HepG2 (cell line): ENCODE data around the gene DHX16. TPM values are rescaled to one million over a fixed set of nuclear protein-coding genes. Genes with fewer than 3 reads are reported as not detected.

ENCODE experiments used
- ATAC-seq: fragments of 200-7000 bp; cut with Tn5 transposase; 3 replicates; pipeline ENCODE4 v1.9.1; 2020; ENCODE audit warnings: mild to moderate bottlenecking, moderate library complexity
- BruUV-seq: library from RNA; stranded (reverse); fragments of 400-500 nt; replicated peaks from 2 replicates; lab custom pipeline; 2021; lab: Mats Ljungman, UMichigan
- CTCF ChIA-PET: fragments of 300-600 bp; formaldehyde crosslinking; extraction: SDS; loops from one replicate; lab custom pipeline; 2021; ENCODE audit warnings: low total read pairs, inconsistent platforms, low intra/inter-chr PET ratio; lab: Yijun Ruan, JAX
- POLR2A ChIA-PET: fragments of 350-600 bp; sonication (Branson Sonifier 250); formaldehyde crosslinking; loops from one replicate; lab custom pipeline; 2020; ENCODE audit warnings: antibody characterized with exemption, inconsistent platforms; lab: Yijun Ruan, JAX
- DNase-seq: peaks from one replicate; pipeline ENCODE4 v3.0.0-alpha.2; 2015; ENCODE audit warnings: low spot score
- FAIRE-seq: peaks from 3 replicates; lab custom pipeline; 2011; peaks lifted over from hg19 to GRCh38; lab: Jason Lieb, UNC
- H2AFZ ChIP-seq: one replicate; pipeline ENCODE4 v1.6.1; 2011; ENCODE audit warnings: low read length, inconsistent platforms
- H3K27ac ChIP-seq: fragments of 300-600 bp; 3 replicates; pipeline ENCODE4 v1.8.0; 2011; ENCODE audit warnings: mixed run types, mild to moderate bottlenecking, mixed read lengths, low read length, inconsistent platforms; ENCODE audit not compliant: insufficient read depth; ENCODE audit errors: extremely low read length
- H3K27me3 ChIP-seq, 2 experiments: fragments of 200-600 bp in 1 of 2; 2 replicates in 1 of 2; 3 replicates in 1 of 2; pipeline versions ENCODE4 v1.6.0 to v1.8.0; 2011; ENCODE audit warnings: low read length in 2 of 2, mild to moderate bottlenecking in 2 of 2, moderate library complexity in 2 of 2, inconsistent platforms in 1 of 2; ENCODE audit not compliant: insufficient read depth in 2 of 2, control insufficient read depth in 1 of 2
- H3K36me3 ChIP-seq, 2 experiments: fragments of 200-600 bp in 1 of 2; replicated peaks in 1 of 2; 2 replicates in 1 of 2; 3 replicates in 1 of 2; pipeline versions ENCODE4 v1.5.1 to v1.8.0; 2011; ENCODE audit warnings: low read length in 2 of 2, inconsistent platforms in 1 of 2; ENCODE audit not compliant: insufficient read depth in 2 of 2, control insufficient read depth in 1 of 2
- H3K4me1 ChIP-seq: 2 replicates; pipeline ENCODE4 v1.5.1; 2012; ENCODE audit warnings: low read length, inconsistent platforms; ENCODE audit not compliant: insufficient read depth
- H3K4me2 ChIP-seq: 2 replicates; pipeline ENCODE4 v1.6.0; 2011; ENCODE audit warnings: low read depth, low read length, inconsistent platforms
- H3K4me3 ChIP-seq, 3 experiments: fragments of 200-600 bp in 1 of 3; sonication (generic), shearing (Covaris generic) in 1 of 3; replicated peaks in 1 of 3; 2 replicates each; pipeline ENCODE4 v1.5.1; 2011 to 2016; ENCODE audit warnings: low read length in 3 of 3, inconsistent platforms in 2 of 3, low read depth in 2 of 3, mild to moderate bottlenecking in 2 of 3, control low read depth in 1 of 3, mixed read lengths in 1 of 3; ENCODE audit not compliant: insufficient read depth in 1 of 3
- H3K79me2 ChIP-seq: one replicate; pipeline ENCODE4 v1.6.1; 2011; ENCODE audit warnings: low read length, inconsistent platforms; ENCODE audit not compliant: insufficient read depth
- H3K9ac ChIP-seq: 2 replicates; pipeline ENCODE4 v1.6.0; 2011; ENCODE audit warnings: mild to moderate bottlenecking, low read depth, low read length, inconsistent platforms; ENCODE audit not compliant: insufficient read depth
- H3K9me3 ChIP-seq: 2 replicates; pipeline ENCODE4 v1.5.1; 2012; ENCODE audit warnings: mild to moderate bottlenecking, low read length
- H4K20me1 ChIP-seq: 2 replicates; pipeline ENCODE4 v1.6.0; 2011; ENCODE audit warnings: inconsistent platforms, mild to moderate bottlenecking, low read length, moderate library complexity; ENCODE audit not compliant: insufficient read depth
- AFF4 ChIP-seq: sonication (generic); formaldehyde crosslinking; IDR thresholded peaks from 2 replicates; pipeline ENCODE4 v1.4.0; 2020; ENCODE audit warnings: missing genetic modification reagents
- E2F5 ChIP-seq: sonication (generic); formaldehyde crosslinking; conservative IDR thresholded peaks from 2 replicates; pipeline ENCODE4 v1.4.0; 2020; ENCODE audit warnings: missing genetic modification reagents
- MEF2D ChIP-seq: sonication (generic); formaldehyde crosslinking; IDR thresholded peaks from 2 replicates; pipeline ENCODE4 v1.5.1; 2020; ENCODE audit warnings: mild to moderate bottlenecking, missing genetic modification reagents
- MTA1 ChIP-seq: sonication (generic); formaldehyde crosslinking; IDR thresholded peaks from 2 replicates; pipeline ENCODE4 v1.4.0; 2020; ENCODE audit warnings: missing genetic modification reagents, mild to moderate bottlenecking, borderline replicate concordance
- MXD4 ChIP-seq: IDR thresholded peaks from 2 replicates; pipeline ENCODE4 v1.6.1; 2016; ENCODE audit warnings: mild to moderate bottlenecking, missing biosample characterization, missing genetic modification reagents
- NKX3-1 ChIP-seq: sonication (generic); formaldehyde crosslinking; IDR thresholded peaks from 2 replicates; pipeline ENCODE4 v1.5.0; 2020; ENCODE audit warnings: missing genetic modification reagents
- NRL ChIP-seq: sonication (generic); formaldehyde crosslinking; IDR thresholded peaks from 2 replicates; pipeline ENCODE4 v1.5.0; 2020; ENCODE audit warnings: missing genetic modification reagents, mild to moderate bottlenecking, moderate library complexity, borderline replicate concordance
- PAWR ChIP-seq: sonication (generic); formaldehyde crosslinking; IDR thresholded peaks from 2 replicates; pipeline ENCODE4 v1.4.0; 2020; ENCODE audit warnings: missing genetic modification reagents, mild to moderate bottlenecking, borderline replicate concordance
- RBM39 ChIP-seq: fragments of 200-400 bp; formaldehyde crosslinking; IDR thresholded peaks from one replicate; pipeline ENCODE4 v1.6.1; 2018; ENCODE audit warnings: antibody characterized with exemption, mild to moderate bottlenecking, low read depth, low read length; ENCODE audit not compliant: poor library complexity, severe bottlenecking
- SOX6 ChIP-seq, 2 experiments: fragments of 450-650 bp in 1 of 2; sonication (generic) in 1 of 2; formaldehyde crosslinking in 1 of 2; IDR thresholded peaks; 2 replicates each; pipeline versions ENCODE4 v1.4.0 to v1.6.1; 2017 to 2020; ENCODE audit warnings: antibody characterized with exemption in 1 of 2, mild to moderate bottlenecking in 1 of 2, missing genetic modification reagents in 1 of 2
- ZBED4 ChIP-seq: sonication (generic); formaldehyde crosslinking; IDR thresholded peaks from 2 replicates; pipeline ENCODE4 v1.4.0; 2020; ENCODE audit warnings: missing genetic modification reagents, borderline replicate concordance
- ZFX ChIP-seq: sonication (generic); formaldehyde crosslinking; IDR thresholded peaks from 2 replicates; pipeline ENCODE4 v1.4.0; 2020; ENCODE audit warnings: mild to moderate bottlenecking, low read depth, missing genetic modification reagents, moderate library complexity
- ZNF30 ChIP-seq: sonication (generic); formaldehyde crosslinking; IDR thresholded peaks from 2 replicates; pipeline ENCODE4 v1.5.0; 2020; ENCODE audit warnings: mild to moderate bottlenecking, missing genetic modification reagents
- ZNF546 ChIP-seq: sonication (generic); formaldehyde crosslinking; conservative IDR thresholded peaks from 2 replicates; pipeline ENCODE4 v1.8.1; 2023; ENCODE audit warnings: mild to moderate bottlenecking, missing genetic modification reagents
- WGBS: methylation state at CpG from one replicate; pipeline ENCODE4 v1.1.6; 2017; ENCODE audit warnings: low lambda C conversion rate; 5-methylcytosine and 5-hydroxymethylcytosine counted together
- in situ Hi-C: cut with HindIII; loops from 2 replicates; pipeline ENCODE4 v1.10.0; 2017; ENCODE audit warnings: low pct_unique_long_range_greater_than_20kb; ENCODE audit not compliant: extremely low pct_ligation_motif_present
- intact Hi-C: fragments of 100-400 bp; cut with micrococcal nuclease; formaldehyde crosslinking; loops from one replicate; pipeline ENCODE4 v1.10.0; 2022; ENCODE audit not compliant: unreplicated experiment
- polyA plus RNA-seq, 8 experiments: library from polyadenylated mRNA; depleted of rRNA in 3 of 8; stranded (reverse) in 7 of 8; unstranded in 1 of 8; fragments of >200 nt; fragmentation: Illumina TruSeq in 4 of 8; extraction: Trizol in 4 of 8; gene quantifications; 2 replicates each; pipeline versions ENCODE4 v1.2.1 to v1.2.3, GENCODE V29; 2011 to 2016; ENCODE audit warnings: low read depth in 4 of 8, missing spikeins in 1 of 8, mixed read lengths in 1 of 8; ENCODE audit not compliant: insufficient read depth in 1 of 8
- total RNA-seq, 5 experiments: library from RNA; depleted of rRNA; stranded (reverse); fragments of >200 nt; fragmentation: Illumina TruSeq; extraction: Trizol; gene quantifications; 2 replicates each; pipeline ENCODE4 v1.2.3, GENCODE V29; 2016; ENCODE audit warnings: low read depth in 1 of 5

Gene DHX16
- total and polyA plus RNA-seq, 2 of the 13 experiments (the other 11 are each of a cell fraction or from before 2014, with no cell fraction given), result 57.0 to 58.5 TPM

- TF ChIP-seq ZNF30, result no peak
- TF ChIP-seq E2F5 (CRISPR knock-in tag), result no peak
- TF ChIP-seq AFF4 (CRISPR knock-in tag), result no peak
- no peak for TF ChIP-seq NRL (CRISPR knock-in tag)
- no peak for TF ChIP-seq MEF2D (CRISPR knock-in tag)
Measured at GRCh38 chr6:30644769-30645168, 28.0 kb downstream of the DHX16 start (continued).

- Histone ChIP-seq H4K20me1 (no peaks in the 10 kb centered on the region), H3K79me2 (peaks cover 13% of the 10 kb centered on the region), H3K4me2 (no peak overlapping the region), H3K4me1 (peaks cover 45% of the 10 kb centered on the region), H3K9me3 (no peaks in the 10 kb centered on the region), H3K27ac (peak overlapping the region; percentile 31), H3K27me3 (no peaks in the 10 kb centered on the region; a peak in 1 of 5 replicates), H3K9ac (no peak overlapping the region), H3K4me3 (no peak overlapping the region), H2AFZ (no peak overlapping the region), H3K36me3 (peaks cover 14 to 50% of the 10 kb centered on the region in 2 experiments; a peak in 4 of 5 replicates)
- DNase-seq (no peak), FAIRE-seq (no peak), ATAC-seq (no peak)
- in situ Hi-C loops (no loop called here), intact Hi-C loops (no loop called here)
- ChIA-PET POLR2A (interaction anchor here (1.1 to 2.5 kb wide), 3 partner anchors 12 to 74 kb away, joined by 3 to 13 read pairs (median 3); partner anchors contain the start of gene MDC1), CTCF (no interaction called here)
- BruUV-seq, result no TSS peak
- WGBS, result 90% methylated on average over 2 of the region's 2 CpGs
- TF ChIP-seq SOX6 (IDR thresholded peaks at IDR 0.05) (no peak), SOX6 (CRISPR knock-in tag; IDR thresholded peaks at IDR 0.05) (no peak), NKX3-1 (CRISPR knock-in tag) (no peak), RBM39 (no peak), ZFX (CRISPR knock-in tag) (no peak), NRL (CRISPR knock-in tag) (no peak), MXD4 (CRISPR knock-in tag) (no peak), ZBED4 (CRISPR knock-in tag) (no peak), ZNF546 (CRISPR knock-in tag) (no peak), MTA1 (CRISPR knock-in tag) (no peak), PAWR (CRISPR knock-in tag) (no peak)
Measured at GRCh38 chr6:30643656-30644055, 29.1 kb downstream of the DHX16 start.
